Gastrocnemius medialis (tissue), 4 donors: ENCODE measurements around the gene CLIP3. TPM values are rescaled to one million over a fixed set of nuclear protein-coding genes. Genes with fewer than 3 reads are reported as not detected.
"Not testable (repeated sequence)": the region's sequence is repeated elsewhere in the genome, so short reads cannot be mapped to it uniquely, and the experiment has no call there.

ENCODE experiments used
- ATAC-seq, 2 donors: fragments of 150-250 bp; one replicate each; pipeline ENCODE4 v1.9.1; 2016
- DNase-seq, 2 donors: peaks; one replicate each; pipeline ENCODE4 v3.0.0-alpha.2; 2019
- H3K27ac ChIP-seq, 4 donors: fragments of 200-600 bp; sonication (generic); 1 replicate in 1 of 4; 2 replicates in 3 of 4; pipeline ENCODE4 v1.5.1; 2016 to 2018; ENCODE audit warnings: mild to moderate bottlenecking in 2 of 4, moderate library complexity in 1 of 4
- H3K27me3 ChIP-seq, 3 donors: fragments of 200-600 bp; sonication (generic) in 2 of 3; 1 replicate in 1 of 3; 2 replicates in 2 of 3; pipeline versions ENCODE4 v1.5.1 to v1.6.0; 2016 to 2019; ENCODE audit warnings: mild to moderate bottlenecking in 1 of 3, moderate library complexity in 1 of 3
- H3K36me3 ChIP-seq, 2 donors: fragments of 200-600 bp; sonication (generic) in 1 of 2; one replicate each; pipeline ENCODE4 v1.5.1; 2017 to 2018
- H3K4me1 ChIP-seq, 2 donors: fragments of 200-600 bp; sonication (generic) in 1 of 2; one replicate each; pipeline ENCODE4 v1.5.1; 2016 to 2017; ENCODE audit warnings: mild to moderate bottlenecking in 2 of 2
- H3K4me3 ChIP-seq, 4 donors: fragments of 200-600 bp; sonication (generic) in 3 of 4; 1 replicate in 1 of 4; 2 replicates in 3 of 4; pipeline ENCODE4 v1.5.1; 2016 to 2019; ENCODE audit warnings: mild to moderate bottlenecking in 2 of 4
- H3K9me3 ChIP-seq, 3 donors: fragments of 200-600 bp; sonication (generic) in 2 of 3; 1 replicate in 1 of 3; 2 replicates in 2 of 3; pipeline ENCODE4 v1.5.1; 2016 to 2019
- POLR2A ChIP-seq, 2 donors: fragments of 450-650 bp; IDR thresholded peaks; one replicate each; pipeline ENCODE4 v1.6.1; 2017; ENCODE audit warnings: antibody characterized with exemption in 2 of 2, mild to moderate bottlenecking in 2 of 2, moderate library complexity in 2 of 2
- in situ Hi-C, 4 donors: fragments of 200-750 bp; cut with MboI; loops; one replicate each; pipeline versions ENCODE4 v1.15.0 to v1.8.0; 2017; ENCODE audit warnings: low sequenced_read_pairs in 4 of 4
- intact Hi-C: fragments of 100-400 bp; cut with DNase I; formaldehyde crosslinking; loops from one replicate; pipeline ENCODE4 v1.15.1; 2023; ENCODE audit warnings: low total_unique reads
- total RNA-seq, 4 donors: library from RNA; depleted of rRNA; stranded (reverse); fragments of >200 nt; gene quantifications; one replicate each; pipeline versions ENCODE4 v1.1.0 to v1.2.3, GENCODE V29; 2016
- TF ChIP-seq, protein P1 (sequence below), 5 experiments: fragments of 450-650 bp in 3 of 5; fragments of 200-600 bp in 2 of 5; sonication (generic) in 2 of 5; IDR thresholded peaks in 4 of 5; conservative IDR thresholded peaks in 1 of 5; 1 replicate in 4 of 5; 2 replicates in 1 of 5; pipeline ENCODE4 v1.5.1; 2016 to 2019; ENCODE audit warnings: antibody characterized with exemption in 5 of 5, mild to moderate bottlenecking in 3 of 5, moderate library complexity in 3 of 5

The CLIP3 gene
- total RNA-seq, 4 donors from 2014 or later: 0.61 to 3.2 (median 1.8) TPM

- H3K4me3 ChIP-seq: no peak overlapping the region
- H3K27ac ChIP-seq: no peak overlapping the region
- H3K4me1 ChIP-seq: peaks cover 5 to 6% of the 10 kb centered on the region in 2 donors
- ATAC-seq (no peak), DNase-seq (no peak)
- H3K9me3 ChIP-seq: no peaks in the 10 kb centered on the region
- intact Hi-C loops: no loop called here
- no peaks in the 10 kb centered on the region for H3K27me3 ChIP-seq
- TF ChIP-seq POLR2A (IDR thresholded peaks at IDR 0.05): no peak
- TF ChIP-seq, protein P1, sequence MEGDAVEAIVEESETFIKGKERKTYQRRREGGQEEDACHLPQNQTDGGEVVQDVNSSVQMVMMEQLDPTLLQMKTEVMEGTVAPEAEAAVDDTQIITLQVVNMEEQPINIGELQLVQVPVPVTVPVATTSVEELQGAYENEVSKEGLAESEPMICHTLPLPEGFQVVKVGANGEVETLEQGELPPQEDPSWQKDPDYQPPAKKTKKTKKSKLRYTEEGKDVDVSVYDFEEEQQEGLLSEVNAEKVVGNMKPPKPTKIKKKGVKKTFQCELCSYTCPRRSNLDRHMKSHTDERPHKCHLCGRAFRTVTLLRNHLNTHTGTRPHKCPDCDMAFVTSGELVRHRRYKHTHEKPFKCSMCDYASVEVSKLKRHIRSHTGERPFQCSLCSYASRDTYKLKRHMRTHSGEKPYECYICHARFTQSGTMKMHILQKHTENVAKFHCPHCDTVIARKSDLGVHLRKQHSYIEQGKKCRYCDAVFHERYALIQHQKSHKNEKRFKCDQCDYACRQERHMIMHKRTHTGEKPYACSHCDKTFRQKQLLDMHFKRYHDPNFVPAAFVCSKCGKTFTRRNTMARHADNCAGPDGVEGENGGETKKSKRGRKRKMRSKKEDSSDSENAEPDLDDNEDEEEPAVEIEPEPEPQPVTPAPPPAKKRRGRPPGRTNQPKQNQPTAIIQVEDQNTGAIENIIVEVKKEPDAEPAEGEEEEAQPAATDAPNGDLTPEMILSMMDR (IDR thresholded peaks at IDR 0.05 in 4 of 5, conservative IDR thresholded peaks at IDR 0.05 in 1 of 5): no peak
- H3K36me3 ChIP-seq: no peaks in the 10 kb centered on the region
- in situ Hi-C loops: no loop called here
Measured at GRCh38 chr19:36049080-36049698, 16.5 kb upstream of the CLIP3 start.

DNA sequence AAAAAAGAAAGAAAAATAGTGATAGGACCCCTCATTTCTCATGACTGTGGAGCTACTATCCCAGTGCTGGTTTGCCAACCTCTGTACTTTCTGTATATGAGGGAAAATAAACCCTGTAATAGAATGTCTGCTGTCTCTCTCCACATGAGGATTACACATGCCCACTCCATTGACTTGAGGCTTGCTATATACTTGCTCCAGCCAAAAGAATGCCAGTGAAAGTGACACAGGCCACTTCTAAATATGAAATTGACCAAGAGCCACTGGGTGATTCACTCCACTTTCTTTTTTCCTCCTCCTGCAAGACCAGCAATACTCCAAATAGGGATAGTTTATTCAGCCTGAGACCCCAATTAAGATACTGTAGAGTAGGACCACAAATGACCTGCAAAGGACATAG, 15.2 kb upstream of the CLIP3 start:
- Histone ChIP-seq H3K9me3 (no peaks in the 10 kb centered on the region), H3K4me1 (peaks cover under 1% of the 10 kb centered on the region in 2 donors), H3K27ac (no peak overlapping the region), H3K4me3 (no peak overlapping the region), H3K36me3 (no peaks in the 10 kb centered on the region), H3K27me3 (no peaks in the 10 kb centered on the region)
- intact Hi-C loops (no loop called here), in situ Hi-C loops (no loop called here)
- no peak for TF ChIP-seq POLR2A (IDR thresholded peaks at IDR 0.05)
- ATAC-seq: no peak
- DNase-seq: no peak

DNA sequence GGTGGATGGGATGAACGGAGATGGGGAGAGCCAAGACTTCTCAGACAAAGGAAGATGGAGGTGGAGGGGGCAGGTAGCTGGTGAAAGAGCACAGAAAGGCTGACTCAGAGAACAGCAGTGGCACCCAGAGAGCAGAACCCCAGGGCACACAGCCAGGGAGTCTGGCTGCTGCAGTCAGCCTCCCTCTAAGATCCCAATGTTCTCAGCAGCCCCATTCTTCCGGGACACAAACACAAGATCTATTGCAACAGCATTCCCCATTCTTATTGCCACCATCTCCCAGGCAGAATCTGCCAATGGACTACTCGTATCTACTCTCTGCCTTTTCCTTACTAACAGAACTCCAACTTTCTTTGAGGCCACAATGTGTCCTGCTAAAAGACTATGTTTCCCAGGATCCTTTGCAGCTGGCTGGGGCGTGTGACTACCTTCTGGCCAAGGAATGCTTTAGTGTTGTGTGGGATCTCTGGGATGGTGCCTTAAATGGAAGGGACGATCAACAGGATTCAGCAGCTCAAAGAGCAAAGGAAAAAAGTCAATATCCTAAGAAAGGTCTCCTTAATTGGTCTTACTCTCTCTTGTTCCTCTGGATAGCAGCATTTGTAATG, 13.9 kb upstream of the CLIP3 start:
- in situ Hi-C loops: no loop called here
- H3K9me3 ChIP-seq: no peaks in the 10 kb centered on the region
- no peak overlapping the region for H3K27ac ChIP-seq

DNA sequence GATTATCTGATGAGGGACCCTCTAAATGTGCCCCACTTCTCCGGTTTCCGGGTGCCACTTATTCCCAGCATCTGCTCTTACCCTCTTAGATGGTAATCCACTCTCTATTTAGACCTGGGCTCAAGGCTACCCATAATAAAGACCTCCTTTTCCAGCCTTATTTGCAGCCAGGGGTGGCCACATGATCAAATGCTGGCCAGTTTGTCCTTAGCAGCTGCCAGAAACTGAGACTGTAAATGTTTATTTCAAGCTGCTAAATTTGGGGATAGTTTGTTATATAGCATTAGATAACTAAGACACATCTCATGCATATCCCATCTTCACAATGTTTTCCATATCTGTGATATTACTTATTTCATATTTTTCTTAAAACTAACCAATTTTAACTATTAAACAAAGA, 11.3 kb upstream of the CLIP3 start:
- ATAC-seq: no peak
- H3K27ac ChIP-seq: no peak overlapping the region
- H3K27me3 ChIP-seq: no peaks in the 10 kb centered on the region

More for the DNA sequence above, 13.9 kb upstream of the CLIP3 start:
- DNase-seq (no peak), ATAC-seq (no peak)
- intact Hi-C loops: no loop called here
- Histone ChIP-seq H3K4me3 (no peak overlapping the region), H3K36me3 (no peaks in the 10 kb centered on the region), H3K4me1 (no peaks in the 10 kb centered on the region), H3K27me3 (no peaks in the 10 kb centered on the region)
- TF ChIP-seq, protein P1 (IDR thresholded peaks at IDR 0.05 in 4 of 5, conservative IDR thresholded peaks at IDR 0.05 in 1 of 5): no peak
- TF ChIP-seq POLR2A (IDR thresholded peaks at IDR 0.05): no peak

DNA sequence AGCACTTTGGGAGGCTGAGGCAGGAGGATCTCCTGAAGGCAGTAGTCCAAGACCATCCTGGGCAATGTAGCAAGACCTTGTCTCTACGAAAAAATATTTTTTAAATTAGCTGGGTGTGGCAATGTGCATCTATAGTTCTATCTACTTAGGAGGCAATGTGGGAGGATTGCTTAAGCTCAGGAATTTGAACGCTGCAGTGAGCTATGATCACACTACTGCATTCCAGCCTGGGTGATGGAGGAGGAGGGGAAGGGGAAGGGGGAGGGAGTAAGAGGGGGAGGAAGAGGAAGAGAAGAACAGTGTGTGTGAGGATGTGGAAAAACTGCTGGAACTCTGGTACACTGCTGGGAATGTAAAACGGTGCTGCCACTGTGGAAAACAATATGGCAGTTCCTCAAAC, 9.2 kb upstream of the CLIP3 start:
- intact Hi-C loops: no loop called here
- in situ Hi-C loops: no loop called here
- TF ChIP-seq, protein P1 (IDR thresholded peaks at IDR 0.05 in 4 of 5, conservative IDR thresholded peaks at IDR 0.05 in 1 of 5): no peak
- no peak for TF ChIP-seq POLR2A (IDR thresholded peaks at IDR 0.05)
- H3K36me3 ChIP-seq: no peaks in the 10 kb centered on the region
- no peak overlapping the region for H3K4me3 ChIP-seq
- ATAC-seq (no peak), DNase-seq (no peak)
- no peaks in the 10 kb centered on the region for H3K9me3 ChIP-seq
- H3K4me1 ChIP-seq: no peaks in the 10 kb centered on the region
- H3K27me3 ChIP-seq: no peaks in the 10 kb centered on the region
- no peak overlapping the region for H3K27ac ChIP-seq

More for the DNA sequence above, 11.3 kb upstream of the CLIP3 start:
- no peak for DNase-seq
- in situ Hi-C loops: no loop called here
- H3K4me3 ChIP-seq: no peak overlapping the region
- H3K4me1 ChIP-seq: no peaks in the 10 kb centered on the region
- H3K9me3 ChIP-seq: no peaks in the 10 kb centered on the region
- TF ChIP-seq, protein P1 (IDR thresholded peaks at IDR 0.05 in 4 of 5, conservative IDR thresholded peaks at IDR 0.05 in 1 of 5): no peak
- TF ChIP-seq POLR2A (IDR thresholded peaks at IDR 0.05): no peak
- H3K36me3 ChIP-seq: no peaks in the 10 kb centered on the region
- intact Hi-C loops: no loop called here

DNA sequence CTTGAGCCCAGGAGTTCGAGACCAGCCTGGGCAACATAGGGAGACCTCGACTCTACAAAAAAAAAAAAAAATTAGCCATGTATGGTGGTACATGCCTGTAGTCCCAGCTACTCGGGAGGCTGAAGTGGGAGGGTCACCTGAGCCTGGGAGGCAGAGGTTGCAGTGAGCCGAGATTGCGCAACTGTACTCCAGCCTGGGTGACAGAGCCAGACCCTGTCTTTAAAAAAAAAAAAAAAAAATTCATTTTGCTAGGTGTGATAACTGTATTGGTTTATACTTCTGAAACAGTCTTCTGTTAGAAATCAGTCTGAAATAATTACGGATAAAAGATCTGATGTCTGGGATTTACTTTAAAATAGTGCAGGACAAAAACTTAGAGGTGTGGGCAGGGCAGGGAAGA, 8.4 kb upstream of the CLIP3 start:
- ATAC-seq, H3K27me3 ChIP-seq, intact Hi-C loops, H3K27ac ChIP-seq, H3K4me3 ChIP-seq, H3K9me3 ChIP-seq, in situ Hi-C loops, H3K36me3 ChIP-seq, DNase-seq, H3K4me1 ChIP-seq: not testable (repeated sequence)
